ENCODE measurements around the gene CRMP1.

CRMP1 gene

GRCh38 chr4:5772528-5773270 lies 120.2 kb downstream of the CRMP1 start:
- TF ChIP-seq CTCF (IDR thresholded peaks at IDR 0.05; ENCODE audit: insufficient read depth, missing control alignments), result no peak
- DNase-seq (ENCODE audit: insufficient read length, low spot score), result no peak
- FAIRE-seq, result no peak

Data from D721Med (cell line).